HG03342 (cell line): ENCODE measurements around the gene SOBP.

ENCODE experiments used
- ATAC-seq: cut with Tn5 transposase; IDR thresholded peaks from one replicate; pipeline ENCODE4 v1.9.1; 2021; ENCODE audit warnings: mild to moderate bottlenecking, moderate library complexity; ENCODE audit not compliant: unreplicated experiment

SOBP gene

DNA sequence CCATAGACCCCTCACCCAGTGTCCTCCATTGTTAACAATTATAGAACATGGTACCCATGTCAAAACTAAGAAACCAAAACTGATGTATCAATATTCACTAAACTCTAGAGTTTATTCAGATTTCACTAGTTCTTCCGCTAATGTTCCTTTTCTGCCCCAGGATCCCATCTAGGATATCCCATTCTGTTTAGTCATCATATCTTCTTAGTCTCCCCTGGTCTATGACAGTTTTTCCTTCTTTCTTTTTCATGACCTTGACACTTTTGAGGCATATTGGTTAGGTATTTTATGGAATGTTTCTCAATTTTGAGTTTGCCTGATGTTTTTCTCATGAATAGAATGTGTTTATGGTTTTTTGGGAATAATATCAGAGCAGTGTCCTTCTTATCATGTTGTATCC, 187.5 kb downstream of the SOBP start:
- no peak for ATAC-seq

DNA sequence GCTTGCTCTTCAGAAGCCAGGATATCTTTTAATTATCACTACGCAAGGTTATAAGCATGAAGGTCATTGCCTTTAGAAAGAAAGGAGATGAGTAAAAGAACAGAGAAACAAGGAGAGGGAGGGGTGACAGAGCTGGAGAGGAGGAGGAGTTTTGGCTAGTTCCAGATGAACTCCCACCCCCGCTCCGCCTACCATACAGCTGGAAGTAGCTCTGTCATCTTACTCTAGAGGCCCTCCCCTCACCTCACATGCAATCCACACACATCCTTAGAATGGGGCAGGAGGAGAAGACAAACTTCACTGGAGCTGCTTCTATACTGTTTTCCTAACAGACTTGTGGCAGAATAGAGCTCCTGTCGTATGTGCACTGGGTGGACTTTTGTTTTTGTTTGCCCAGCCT, 189.5 kb downstream of the SOBP start:
- no peak for ATAC-seq

DNA sequence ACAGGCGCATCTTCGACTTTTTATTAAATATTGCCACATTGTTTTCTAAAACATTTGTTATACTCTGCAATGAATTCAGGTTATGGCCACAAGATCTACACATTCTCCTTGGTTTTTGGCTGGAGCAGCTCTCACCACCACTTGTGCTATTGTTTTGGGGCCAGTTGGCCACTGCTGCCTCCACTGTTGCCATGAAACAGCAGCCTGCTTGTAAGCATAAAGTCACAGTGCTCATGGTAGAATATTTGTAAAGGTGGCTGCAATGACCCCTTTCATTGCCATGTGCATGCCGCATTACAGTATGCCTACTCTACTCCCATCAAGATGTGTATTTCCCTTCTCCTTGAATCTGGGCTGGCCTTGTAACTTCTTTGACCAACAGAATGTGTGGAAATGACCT, 192.8 kb downstream of the SOBP start:
- ATAC-seq = no peak

DNA sequence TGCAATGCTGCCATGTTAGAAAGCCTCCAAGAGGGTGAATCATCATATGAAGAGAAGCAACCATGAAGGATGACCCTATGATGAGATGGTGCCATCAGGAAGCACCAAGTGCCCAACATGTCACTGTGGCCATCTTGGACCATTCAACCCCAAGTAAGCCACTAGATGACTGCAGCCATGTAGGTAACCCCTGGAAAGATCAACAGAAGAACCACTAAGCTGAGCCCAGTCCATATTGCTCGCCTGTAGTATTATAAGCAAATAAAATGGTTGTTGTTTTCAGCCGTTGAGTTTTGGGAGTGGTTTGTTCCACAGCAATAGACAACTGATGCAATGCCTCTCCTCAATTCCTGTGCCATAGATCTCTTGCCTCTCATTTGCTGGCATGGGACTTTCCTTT, 193.3 kb downstream of the SOBP start:
- no peak for ATAC-seq

DNA sequence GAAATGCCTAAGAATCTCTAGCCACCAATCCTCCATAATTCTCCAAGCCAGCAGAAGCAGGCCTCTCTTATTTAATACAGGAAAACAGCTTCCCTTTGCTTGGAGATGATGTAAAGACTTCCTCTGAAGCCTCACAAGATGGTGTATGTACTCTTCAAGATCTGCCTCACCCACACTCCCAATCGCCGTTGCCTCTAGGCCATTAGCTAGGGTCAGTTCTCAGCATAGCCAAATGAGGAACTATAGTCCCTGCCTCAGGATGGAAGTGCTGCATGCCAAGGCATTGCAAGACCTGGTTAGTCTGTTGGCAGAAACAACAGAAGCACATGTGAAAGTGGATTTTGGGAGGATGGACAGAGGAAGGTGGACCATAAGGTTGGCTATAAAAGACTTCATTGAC, 195.1 kb downstream of the SOBP start:
- no peak for ATAC-seq

DNA sequence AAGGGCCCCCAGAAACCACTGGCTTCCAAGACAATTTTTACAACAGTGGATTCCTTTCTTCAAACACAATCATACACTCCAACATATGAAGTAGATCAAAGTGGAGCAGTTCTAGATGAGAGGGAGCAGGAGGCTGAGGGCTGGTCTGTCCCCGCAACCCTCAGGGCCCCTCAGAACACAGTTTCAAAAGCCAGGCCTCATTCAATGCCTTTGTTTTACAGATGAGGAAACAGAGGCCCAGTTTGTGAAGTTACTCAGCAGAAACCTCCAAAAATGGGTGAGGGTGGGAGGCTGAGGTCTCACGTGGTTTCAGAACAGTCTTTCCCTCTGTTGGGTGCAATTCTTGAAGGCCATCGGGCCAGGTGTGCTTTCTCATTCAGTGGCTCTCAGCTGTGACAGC, 199.3 kb downstream of the SOBP start:
- no peak for ATAC-seq

DNA sequence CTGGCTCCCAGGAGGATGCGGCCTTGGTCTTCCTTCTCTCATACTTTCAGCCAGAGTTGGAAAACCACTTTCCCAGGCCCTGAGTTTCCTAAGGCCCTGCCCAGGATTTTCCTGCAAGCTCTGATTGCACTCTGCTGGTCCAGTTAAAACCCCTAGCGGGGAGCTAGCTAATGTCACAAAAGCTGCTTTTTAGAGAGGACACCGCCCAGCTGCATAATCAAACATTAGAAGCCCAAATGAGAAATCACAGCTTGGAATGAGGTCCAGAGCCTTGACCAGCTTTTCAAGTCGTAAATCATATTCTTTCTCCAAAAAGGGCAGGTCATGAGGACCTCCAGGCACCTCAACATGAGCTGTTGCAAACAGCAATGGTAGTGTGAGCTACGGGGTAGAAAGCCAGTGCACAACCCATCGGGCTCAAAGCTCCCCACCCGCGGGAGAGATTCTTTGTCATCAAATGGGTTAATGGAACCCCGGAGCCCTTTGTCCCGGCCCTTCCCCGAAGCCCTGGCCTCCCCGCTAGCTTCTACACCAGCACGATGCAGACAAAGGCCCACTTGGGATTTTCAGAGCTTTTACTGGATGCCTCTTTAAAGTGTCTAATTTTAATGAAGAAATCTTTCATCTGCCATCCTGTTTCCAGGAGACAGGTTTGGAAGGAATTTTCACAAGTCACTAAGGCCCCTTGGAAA, 200.2 kb downstream of the SOBP start:
- ATAC-seq = no peak

DNA sequence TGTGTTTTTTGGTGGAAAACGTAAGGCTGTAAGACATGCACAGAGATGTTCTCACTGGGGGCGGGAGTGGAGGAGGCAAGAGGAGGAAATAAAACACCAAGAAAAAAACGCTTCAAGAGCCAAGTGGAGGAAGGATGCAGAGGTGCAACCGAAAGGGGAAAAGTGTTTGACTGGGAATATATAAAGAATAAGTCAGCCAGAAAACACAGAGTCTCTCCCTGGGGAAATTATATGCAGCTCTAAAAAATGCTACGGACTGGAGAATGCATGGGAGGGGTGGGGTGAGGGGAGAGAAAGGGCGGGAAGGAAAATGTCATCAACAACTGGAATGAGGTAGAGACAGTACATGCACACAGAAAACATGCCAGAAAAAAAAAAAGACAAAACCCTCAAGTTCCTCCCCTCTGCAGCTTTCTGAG, 200.7 kb downstream of the SOBP start:
- no peak for ATAC-seq

DNA sequence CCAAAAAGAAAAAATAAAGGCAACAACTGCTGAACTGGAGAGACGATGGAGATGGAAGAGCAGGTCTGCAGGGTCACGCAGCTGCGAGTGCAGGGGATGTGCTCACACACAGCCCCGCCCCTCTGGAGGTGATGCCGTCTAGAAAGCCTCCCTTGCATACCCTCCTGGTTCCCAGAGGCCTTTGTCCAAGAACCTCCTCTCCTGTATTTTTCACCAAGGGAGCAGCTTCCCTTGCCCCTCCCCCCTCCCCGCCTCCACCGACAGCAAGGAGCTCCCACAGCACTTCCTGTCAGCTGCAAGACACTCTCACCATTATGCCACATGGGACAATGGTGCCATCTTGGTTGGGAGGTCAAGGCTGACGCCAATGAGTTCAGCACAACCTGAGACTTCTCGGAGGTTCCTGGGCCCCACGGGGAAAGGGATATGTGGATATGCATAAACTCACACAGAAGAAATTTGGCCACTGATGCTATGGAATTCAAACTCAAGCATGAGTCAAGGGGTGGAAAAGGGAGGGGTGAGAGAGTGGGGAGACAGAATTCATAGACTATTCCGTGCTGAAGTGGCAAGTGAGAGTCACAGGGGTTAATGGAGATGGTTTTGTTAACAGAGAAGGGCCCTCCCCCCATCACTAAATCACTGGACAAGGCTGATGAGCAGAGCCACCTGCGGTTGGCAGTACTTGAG, 201.3 kb downstream of the SOBP start:
- no peak for ATAC-seq

DNA sequence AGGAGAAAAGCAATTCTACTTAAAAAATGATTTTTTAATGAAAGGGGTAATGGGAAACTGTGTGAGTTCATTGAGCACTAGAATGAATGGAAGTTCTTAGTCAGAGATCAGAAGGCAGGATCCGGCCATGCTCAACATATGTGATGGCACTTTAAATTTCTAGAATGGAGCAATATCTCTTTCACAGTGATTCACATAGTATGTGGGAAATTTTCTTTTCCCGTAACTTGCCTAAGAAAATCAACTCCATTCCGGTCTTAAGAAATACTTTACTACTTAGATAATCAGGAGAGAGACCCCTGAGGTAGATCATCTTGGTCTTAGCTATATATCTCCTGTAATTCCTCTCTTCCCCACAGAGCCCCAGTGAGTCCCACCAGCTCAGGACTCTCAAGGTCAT, 202.4 kb downstream of the SOBP start:
- no peak for ATAC-seq

DNA sequence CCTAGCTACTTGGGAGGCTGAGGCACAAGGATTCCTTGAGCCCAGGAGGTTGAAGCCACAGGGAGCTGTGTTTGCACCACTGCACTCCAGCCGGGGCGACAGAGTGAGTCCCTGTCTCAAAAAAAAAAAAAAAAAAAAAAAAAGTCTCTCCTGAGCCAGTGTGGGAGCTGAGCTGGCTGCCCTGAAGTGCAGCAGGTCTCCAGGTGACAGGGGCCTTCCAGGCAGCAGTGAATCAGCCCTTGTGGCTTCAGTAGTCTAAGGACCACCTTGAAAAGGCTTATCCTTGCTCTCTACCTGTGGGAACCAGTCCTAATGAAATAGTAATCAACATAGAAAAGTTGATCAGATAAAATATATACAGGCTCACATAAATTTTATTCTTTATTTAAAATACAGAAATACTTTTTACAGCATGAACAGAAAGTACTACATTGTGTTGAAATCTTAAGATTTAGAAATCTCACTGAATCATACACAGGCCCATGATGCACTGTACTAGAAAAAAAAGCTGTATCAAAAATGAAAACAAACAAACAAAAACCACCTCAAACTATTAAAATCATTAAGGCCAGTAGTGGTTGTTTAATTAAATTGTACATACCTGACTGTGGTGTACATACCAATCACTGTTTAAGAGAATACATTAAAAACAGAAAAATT, 205.3 kb downstream of the SOBP start:
- no peak for ATAC-seq

DNA sequence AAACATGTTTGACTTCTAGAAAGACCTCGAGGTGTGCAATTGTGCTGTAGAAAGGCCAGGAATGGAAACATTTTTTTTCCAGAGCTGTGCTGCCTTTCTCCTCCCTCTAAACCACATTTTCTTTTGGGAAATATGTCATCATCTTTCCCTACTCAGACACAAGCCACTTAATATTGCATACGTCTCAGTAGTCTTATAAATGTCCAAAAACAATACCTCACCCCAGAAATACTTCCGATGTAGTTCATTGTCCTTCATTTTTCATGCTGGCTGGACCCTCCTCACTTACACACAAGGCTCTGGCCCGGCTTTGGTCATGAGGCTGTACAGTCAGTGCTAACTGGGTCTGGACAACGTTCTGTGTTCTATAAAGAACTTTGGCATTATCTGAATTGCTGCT, 207.8 kb downstream of the SOBP start:
- ATAC-seq = no peak

DNA sequence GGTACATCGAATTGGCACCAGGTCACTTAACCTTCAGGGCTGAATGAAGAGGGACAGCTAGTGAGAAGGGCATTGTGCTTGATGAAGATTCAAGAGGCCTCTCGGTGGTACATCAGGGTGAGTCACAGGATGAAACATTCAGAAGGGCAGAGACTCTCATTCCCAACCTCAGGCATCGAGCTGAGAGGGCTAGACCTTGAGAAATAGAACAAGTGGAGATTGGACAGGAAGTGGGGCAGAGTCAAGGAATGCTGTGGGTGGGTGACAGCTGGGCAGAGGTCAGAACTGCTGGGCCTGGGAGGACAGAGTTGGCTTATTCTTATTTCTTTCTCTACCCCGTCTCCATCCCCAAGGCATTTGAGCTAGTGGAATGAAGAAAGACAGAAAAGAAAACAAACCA, 208.2 kb downstream of the SOBP start:
- no peak for ATAC-seq

DNA sequence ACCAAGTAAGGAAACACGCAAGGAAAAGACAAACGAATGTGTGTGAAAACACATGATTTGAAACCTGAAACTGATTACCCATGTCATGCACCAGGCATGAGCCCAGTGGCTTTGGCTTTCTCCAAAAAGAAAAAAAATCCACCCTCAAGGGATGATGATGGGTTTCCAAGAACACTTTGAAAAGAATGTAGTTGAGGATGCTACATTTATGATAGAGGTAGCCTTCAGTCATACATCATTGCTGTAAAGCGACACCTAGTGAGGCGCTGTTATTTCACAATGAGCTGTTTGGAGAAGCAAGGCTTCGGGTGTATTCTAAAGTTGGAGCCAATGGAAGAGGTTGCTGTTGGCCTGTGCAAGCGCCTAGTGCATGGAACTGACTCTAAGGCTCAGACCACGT, 209.3 kb downstream of the SOBP start:
- ATAC-seq = no peak

DNA sequence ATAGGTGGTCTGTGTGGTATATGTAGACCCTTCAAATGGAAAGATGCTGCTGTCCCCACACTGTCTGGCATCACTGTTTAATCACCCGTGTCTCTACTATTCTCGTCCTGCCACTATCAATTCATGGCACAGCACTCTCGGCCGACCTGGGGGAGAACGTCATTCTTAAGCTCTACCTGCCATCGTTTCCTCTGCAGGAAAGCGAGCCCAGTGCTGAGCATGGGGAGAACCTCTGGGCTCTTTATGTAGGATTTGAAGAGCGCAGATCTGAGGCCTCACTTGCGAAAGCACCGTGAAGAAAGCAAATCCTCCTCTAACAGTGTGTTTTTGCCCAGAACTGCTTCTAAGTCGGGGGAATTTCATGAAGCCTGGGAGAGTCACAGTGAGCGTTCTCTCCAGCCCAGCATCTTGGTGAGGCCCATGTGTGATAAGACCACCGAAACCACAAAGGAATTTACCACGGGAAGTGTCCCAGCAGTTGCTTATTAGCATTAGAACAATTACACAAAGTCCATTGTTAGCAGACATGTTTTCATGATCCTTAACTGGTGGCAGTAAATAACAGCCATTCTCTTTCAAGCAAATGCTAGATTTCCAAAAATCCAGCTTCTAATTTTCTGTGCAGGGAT, 209.9 kb downstream of the SOBP start:
- no peak for ATAC-seq

DNA sequence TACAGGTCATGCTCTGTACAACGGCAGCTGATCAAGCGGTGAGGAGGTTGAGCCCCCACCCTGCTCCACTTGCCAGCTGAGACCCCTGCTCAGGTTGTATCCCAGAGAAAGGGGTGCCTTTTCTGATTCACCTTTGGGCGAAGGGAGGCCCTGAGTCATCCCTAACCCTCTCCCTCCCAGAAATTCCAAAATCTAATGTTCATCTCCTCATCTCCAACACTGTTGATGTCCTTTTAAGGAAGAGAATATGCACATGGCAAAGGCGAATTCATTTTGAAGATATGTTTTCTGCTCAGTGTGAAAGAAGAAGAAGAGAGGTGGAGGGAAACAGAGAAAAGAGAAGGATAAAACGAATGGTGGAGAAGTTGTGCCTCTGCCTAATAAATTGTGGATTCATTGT, 213.7 kb downstream of the SOBP start:
- no peak for ATAC-seq

DNA sequence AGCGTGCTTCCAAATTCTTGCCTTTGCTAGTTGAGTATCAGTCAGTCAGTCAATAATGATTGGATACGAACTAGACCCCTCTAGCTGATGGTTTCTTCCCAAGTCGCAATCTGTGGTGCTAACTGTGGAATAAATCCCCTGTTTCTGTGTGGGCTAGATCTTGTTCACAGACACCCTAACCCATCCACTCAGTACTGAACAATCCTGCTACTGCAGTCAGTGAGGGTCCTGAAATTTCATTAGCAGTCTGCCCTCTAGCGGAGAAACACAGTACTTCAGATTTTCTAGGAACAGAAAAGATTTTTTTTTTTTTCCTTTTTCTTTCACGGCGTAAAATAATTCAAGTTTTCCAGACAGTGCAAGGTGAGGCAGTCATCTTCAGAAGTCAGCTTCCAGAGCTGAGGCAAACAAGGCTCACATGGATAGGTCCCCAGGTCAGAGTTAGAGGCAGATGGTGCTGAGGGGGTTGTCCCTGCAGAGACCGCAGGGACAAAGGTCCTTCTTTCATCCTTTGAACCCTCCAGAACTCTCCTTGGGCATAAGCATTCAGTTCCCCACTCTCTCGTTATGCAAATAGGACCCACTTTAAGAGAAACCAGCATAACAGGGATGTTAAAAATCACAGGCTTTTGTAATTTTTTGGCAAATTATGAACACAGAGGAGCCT, 214.6 kb downstream of the SOBP start:
- ATAC-seq = no peak

DNA sequence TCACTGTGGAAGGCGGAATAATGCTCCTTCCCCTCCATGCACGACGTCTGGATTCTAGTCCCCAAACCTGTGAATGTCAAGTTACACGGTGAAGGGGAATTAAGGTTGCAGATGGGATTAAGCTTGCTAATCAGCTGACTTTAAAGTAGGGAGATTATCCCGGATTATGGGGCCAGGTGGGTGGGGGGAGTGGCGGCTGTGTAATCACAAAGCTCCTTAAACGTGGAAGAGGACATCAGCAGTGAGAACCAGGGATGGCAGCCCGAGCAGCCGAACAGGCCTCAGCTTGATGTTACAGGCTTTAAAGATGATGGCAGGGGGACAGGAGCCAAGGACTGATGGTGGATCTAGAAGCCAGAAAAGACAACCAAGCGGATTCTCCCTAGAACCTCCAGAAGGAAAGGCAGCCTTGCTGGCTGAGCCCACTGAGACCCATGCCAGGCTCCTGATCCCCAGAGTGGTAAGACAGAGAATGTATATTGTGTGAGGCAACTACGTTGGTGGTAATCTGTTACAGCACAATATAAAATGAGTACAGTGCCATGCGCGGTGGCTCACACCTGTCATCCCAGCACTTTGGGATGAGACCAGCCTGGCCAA, 216.7 kb downstream of the SOBP start:
- ATAC-seq = no peak

DNA sequence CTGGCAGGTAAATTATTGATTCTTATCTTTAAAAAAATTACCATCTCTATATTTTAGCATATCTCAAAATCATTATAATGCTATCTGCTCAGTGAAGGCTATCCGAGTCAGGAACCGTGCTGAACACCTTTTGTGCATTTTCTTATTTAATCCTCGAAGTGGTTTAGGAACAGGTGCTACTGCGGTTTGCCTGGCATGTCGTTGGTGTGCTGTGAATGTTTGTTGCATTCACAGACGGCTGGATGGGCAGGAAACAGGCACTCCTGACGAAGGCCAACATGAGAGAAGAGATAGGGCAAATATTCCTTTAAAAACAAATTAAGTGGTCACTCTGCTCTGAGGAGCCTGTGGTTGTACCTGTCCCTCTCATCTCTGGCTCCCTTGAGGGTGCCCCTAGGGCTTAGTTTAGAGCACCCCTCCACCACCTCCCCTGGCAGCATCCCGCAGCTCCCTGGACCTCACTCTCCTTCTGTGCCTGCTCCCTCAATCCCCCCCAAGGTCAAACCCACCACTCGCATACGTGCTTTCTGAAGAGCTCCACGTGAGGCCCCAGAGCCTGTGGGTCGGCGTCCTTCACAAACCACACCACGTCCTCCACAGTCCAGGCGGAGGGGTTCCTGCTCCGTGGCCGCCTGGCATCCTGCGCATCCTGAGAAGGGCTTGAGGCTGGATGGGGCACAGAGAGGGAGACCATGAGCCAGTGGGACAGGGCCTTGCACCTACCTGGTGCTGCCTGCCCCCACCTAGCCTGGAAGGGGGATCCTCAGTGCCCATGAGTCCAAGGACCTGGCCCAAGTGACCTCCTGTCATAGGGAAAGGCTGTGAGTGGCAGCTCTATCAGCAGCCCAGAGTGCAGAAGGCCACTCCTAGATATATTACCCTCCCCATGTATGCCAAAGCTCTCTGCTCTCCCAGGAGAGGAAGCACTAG, 217.7 kb downstream of the SOBP start:
- no peak for ATAC-seq

DNA sequence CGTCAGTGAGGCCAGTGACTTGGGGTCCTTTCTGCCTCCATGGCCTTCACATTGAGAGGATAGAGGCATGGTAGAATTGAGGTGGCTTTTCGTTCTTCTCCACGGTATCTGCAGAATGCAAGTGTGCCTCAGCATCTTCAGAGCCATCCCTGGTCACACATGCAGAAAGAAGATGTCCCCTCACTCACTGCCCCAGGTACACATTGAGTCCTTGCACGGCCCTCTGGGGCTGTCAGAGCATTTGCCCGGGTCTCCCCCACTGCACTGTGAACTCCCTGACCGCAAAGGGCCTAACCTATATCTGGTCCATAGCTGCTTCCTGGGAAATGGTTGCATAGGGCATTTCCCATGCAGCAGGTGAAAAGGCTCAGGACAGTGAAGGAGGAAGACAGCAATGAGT, 218.5 kb downstream of the SOBP start:
- ATAC-seq = no peak
